H1 (cell line): ENCODE results near the gene LDLRAD4. TPM values are rescaled to one million over a fixed set of nuclear protein-coding genes. Genes with fewer than 3 reads are reported as not detected.

Experiments
- BACH1 ChIP-seq: IDR thresholded peaks from 2 replicates; pipeline ENCODE4 v1.6.1; 2012; ENCODE audit warnings: low read length, improper control_type of control experiment
- HDAC2 ChIP-seq, 2 experiments: fragments of 300-600 bp in 1 of 2; sonication (generic) in 1 of 2; IDR thresholded peaks; 2 replicates each; pipeline ENCODE4 v1.6.1; 2011 to 2012; ENCODE audit warnings: low read depth in 2 of 2, low read length in 2 of 2, mild to moderate bottlenecking in 2 of 2, moderate library complexity in 2 of 2, borderline replicate concordance in 1 of 2, inconsistent platforms in 1 of 2
- polyA plus RNA-seq, 7 experiments: library from polyadenylated mRNA; depleted of rRNA in 3 of 7; stranded (reverse) in 5 of 7; unstranded in 2 of 7; fragments of >200 nt in 5 of 7; fragments of 200-250 nt in 2 of 7; gene quantifications; 1 replicate in 5 of 7; 2 replicates in 1 of 7; 4 replicates in 1 of 7; pipeline versions ENCODE4 v1.2.1 to v1.2.3, GENCODE V29; 2011 to 2013; ENCODE audit warnings: missing spikeins in 2 of 7, mixed read lengths in 2 of 7
- total RNA-seq: library from RNA; stranded (reverse); fragmentation: NEBNext Ultra II Directional; extraction: Animal tissue kit (Norgen Biotek cat#: 25700); gene quantifications from 2 replicates; pipeline ENCODE4 v1.2.1, GENCODE V29; 2021
- TF ChIP-seq, protein P1 (sequence below): fragments of 300-600 bp; sonication (generic); IDR thresholded peaks from 2 replicates; pipeline ENCODE4 v1.7.1; 2012; ENCODE audit warnings: low read length, moderate library complexity, mild to moderate bottlenecking, inconsistent platforms; ENCODE audit not compliant: insufficient replicate concordance
- TF ChIP-seq, protein P2 (sequence below): IDR thresholded peaks from 2 replicates; pipeline ENCODE4 v1.6.1; 2012; ENCODE audit warnings: inconsistent platforms
- TF ChIP-seq, protein P3 (sequence below): IDR thresholded peaks from 2 replicates; pipeline ENCODE4 v1.6.1; 2012; ENCODE audit warnings: inconsistent platforms

LDLRAD4 gene
- total and polyA plus RNA-seq, 2 of the 8 experiments (the other 6 are each of a cell fraction or from before 2014, with no cell fraction given), result 0.77 to 1.4 TPM

GRCh38 chr18:13616525-13617035 is 398.0 kb downstream of the LDLRAD4 start (continued):
- TF ChIP-seq, protein P1, sequence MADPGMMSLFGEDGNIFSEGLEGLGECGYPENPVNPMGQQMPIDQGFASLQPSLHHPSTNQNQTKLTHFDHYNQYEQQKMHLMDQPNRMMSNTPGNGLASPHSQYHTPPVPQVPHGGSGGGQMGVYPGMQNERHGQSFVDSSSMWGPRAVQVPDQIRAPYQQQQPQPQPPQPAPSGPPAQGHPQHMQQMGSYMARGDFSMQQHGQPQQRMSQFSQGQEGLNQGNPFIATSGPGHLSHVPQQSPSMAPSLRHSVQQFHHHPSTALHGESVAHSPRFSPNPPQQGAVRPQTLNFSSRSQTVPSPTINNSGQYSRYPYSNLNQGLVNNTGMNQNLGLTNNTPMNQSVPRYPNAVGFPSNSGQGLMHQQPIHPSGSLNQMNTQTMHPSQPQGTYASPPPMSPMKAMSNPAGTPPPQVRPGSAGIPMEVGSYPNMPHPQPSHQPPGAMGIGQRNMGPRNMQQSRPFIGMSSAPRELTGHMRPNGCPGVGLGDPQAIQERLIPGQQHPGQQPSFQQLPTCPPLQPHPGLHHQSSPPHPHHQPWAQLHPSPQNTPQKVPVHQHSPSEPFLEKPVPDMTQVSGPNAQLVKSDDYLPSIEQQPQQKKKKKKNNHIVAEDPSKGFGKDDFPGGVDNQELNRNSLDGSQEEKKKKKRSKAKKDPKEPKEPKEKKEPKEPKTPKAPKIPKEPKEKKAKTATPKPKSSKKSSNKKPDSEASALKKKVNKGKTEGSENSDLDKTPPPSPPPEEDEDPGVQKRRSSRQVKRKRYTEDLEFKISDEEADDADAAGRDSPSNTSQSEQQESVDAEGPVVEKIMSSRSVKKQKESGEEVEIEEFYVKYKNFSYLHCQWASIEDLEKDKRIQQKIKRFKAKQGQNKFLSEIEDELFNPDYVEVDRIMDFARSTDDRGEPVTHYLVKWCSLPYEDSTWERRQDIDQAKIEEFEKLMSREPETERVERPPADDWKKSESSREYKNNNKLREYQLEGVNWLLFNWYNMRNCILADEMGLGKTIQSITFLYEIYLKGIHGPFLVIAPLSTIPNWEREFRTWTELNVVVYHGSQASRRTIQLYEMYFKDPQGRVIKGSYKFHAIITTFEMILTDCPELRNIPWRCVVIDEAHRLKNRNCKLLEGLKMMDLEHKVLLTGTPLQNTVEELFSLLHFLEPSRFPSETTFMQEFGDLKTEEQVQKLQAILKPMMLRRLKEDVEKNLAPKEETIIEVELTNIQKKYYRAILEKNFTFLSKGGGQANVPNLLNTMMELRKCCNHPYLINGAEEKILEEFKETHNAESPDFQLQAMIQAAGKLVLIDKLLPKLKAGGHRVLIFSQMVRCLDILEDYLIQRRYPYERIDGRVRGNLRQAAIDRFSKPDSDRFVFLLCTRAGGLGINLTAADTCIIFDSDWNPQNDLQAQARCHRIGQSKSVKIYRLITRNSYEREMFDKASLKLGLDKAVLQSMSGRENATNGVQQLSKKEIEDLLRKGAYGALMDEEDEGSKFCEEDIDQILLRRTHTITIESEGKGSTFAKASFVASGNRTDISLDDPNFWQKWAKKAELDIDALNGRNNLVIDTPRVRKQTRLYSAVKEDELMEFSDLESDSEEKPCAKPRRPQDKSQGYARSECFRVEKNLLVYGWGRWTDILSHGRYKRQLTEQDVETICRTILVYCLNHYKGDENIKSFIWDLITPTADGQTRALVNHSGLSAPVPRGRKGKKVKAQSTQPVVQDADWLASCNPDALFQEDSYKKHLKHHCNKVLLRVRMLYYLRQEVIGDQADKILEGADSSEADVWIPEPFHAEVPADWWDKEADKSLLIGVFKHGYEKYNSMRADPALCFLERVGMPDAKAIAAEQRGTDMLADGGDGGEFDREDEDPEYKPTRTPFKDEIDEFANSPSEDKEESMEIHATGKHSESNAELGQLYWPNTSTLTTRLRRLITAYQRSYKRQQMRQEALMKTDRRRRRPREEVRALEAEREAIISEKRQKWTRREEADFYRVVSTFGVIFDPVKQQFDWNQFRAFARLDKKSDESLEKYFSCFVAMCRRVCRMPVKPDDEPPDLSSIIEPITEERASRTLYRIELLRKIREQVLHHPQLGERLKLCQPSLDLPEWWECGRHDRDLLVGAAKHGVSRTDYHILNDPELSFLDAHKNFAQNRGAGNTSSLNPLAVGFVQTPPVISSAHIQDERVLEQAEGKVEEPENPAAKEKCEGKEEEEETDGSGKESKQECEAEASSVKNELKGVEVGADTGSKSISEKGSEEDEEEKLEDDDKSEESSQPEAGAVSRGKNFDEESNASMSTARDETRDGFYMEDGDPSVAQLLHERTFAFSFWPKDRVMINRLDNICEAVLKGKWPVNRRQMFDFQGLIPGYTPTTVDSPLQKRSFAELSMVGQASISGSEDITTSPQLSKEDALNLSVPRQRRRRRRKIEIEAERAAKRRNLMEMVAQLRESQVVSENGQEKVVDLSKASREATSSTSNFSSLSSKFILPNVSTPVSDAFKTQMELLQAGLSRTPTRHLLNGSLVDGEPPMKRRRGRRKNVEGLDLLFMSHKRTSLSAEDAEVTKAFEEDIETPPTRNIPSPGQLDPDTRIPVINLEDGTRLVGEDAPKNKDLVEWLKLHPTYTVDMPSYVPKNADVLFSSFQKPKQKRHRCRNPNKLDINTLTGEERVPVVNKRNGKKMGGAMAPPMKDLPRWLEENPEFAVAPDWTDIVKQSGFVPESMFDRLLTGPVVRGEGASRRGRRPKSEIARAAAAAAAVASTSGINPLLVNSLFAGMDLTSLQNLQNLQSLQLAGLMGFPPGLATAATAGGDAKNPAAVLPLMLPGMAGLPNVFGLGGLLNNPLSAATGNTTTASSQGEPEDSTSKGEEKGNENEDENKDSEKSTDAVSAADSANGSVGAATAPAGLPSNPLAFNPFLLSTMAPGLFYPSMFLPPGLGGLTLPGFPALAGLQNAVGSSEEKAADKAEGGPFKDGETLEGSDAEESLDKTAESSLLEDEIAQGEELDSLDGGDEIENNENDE, result no peak
- TF ChIP-seq BACH1 (no peak), HDAC2 (IDR thresholded peaks at IDR 0.05; ENCODE audit: borderline replicate concordance in 1 of 2, low read depth in 2 of 2, low read length in 2 of 2) (no peak)
- TF ChIP-seq, protein P2, sequence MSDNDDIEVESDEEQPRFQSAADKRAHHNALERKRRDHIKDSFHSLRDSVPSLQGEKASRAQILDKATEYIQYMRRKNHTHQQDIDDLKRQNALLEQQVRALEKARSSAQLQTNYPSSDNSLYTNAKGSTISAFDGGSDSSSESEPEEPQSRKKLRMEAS, result no peak
- TF ChIP-seq, protein P3, sequence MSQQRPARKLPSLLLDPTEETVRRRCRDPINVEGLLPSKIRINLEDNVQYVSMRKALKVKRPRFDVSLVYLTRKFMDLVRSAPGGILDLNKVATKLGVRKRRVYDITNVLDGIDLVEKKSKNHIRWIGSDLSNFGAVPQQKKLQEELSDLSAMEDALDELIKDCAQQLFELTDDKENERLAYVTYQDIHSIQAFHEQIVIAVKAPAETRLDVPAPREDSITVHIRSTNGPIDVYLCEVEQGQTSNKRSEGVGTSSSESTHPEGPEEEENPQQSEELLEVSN, result no peak
